ENCODE results near the gene PTCSC3.

Gene PTCSC3

GRCh38 chr14:36204461-36205073 lies 28.0 kb upstream of the PTCSC3 start:
- H3K9me3 Mint-ChIP-seq = no peaks in the 10 kb centered on the region
- peaks cover 2% of the 10 kb centered on the region for H3K27me3 Mint-ChIP-seq (ENCODE audit: low read depth)
- no peak overlapping the region for H3K4me3 Mint-ChIP-seq
- no peaks in the 10 kb centered on the region for H3K36me3 Mint-ChIP-seq (ENCODE audit: low read depth)
- H3K27ac Mint-ChIP-seq = no peak overlapping the region
- no peaks in the 10 kb centered on the region for H3K4me1 Mint-ChIP-seq (ENCODE audit: low read depth)
- DNase-seq (ENCODE audit: low spot score) = no peak

- Mint-ChIP-seq H3K27me3 (ENCODE audit: low read depth) (no peaks in the 10 kb centered on the region), H3K4me1 (ENCODE audit: low read depth) (no peaks in the 10 kb centered on the region), H3K9me3 (no peaks in the 10 kb centered on the region), H3K4me3 (no peak overlapping the region), H3K36me3 (ENCODE audit: low read depth) (no peaks in the 10 kb centered on the region), H3K27ac (no peak overlapping the region)
- DNase-seq (ENCODE audit: low spot score) = no peak
Measured at GRCh38 chr14:36198378-36198777, 21.9 kb upstream of the PTCSC3 start.

GRCh38 chr14:36194663-36195062 lies 18.1 kb upstream of the PTCSC3 start:
- H3K9me3 Mint-ChIP-seq = no peaks in the 10 kb centered on the region
- no peak overlapping the region for H3K27ac Mint-ChIP-seq
- no peaks in the 10 kb centered on the region for H3K36me3 Mint-ChIP-seq (ENCODE audit: low read depth)
- no peaks in the 10 kb centered on the region for H3K27me3 Mint-ChIP-seq (ENCODE audit: low read depth)
- no peak overlapping the region for H3K4me3 Mint-ChIP-seq
- no peaks in the 10 kb centered on the region for H3K4me1 Mint-ChIP-seq (ENCODE audit: low read depth)
- DNase-seq (ENCODE audit: low spot score) = no peak

- no peak for DNase-seq (ENCODE audit: low spot score)
- Mint-ChIP-seq H3K27me3 (ENCODE audit: low read depth) (no peaks in the 10 kb centered on the region), H3K4me3 (no peak overlapping the region), H3K9me3 (no peaks in the 10 kb centered on the region), H3K4me1 (ENCODE audit: low read depth) (no peaks in the 10 kb centered on the region), H3K27ac (no peak overlapping the region), H3K36me3 (ENCODE audit: low read depth) (no peaks in the 10 kb centered on the region)
Measured at GRCh38 chr14:36192530-36192929, 16.0 kb upstream of the PTCSC3 start.

GRCh38 chr14:36183402-36183801 lies 6.9 kb upstream of the PTCSC3 start:
- H3K4me3 Mint-ChIP-seq = no peak overlapping the region
- DNase-seq (ENCODE audit: low spot score) = no peak
- no peak overlapping the region for H3K27ac Mint-ChIP-seq
- no peaks in the 10 kb centered on the region for H3K27me3 Mint-ChIP-seq (ENCODE audit: low read depth)
- no peaks in the 10 kb centered on the region for H3K36me3 Mint-ChIP-seq (ENCODE audit: low read depth)
- no peaks in the 10 kb centered on the region for H3K4me1 Mint-ChIP-seq (ENCODE audit: low read depth)
- no peaks in the 10 kb centered on the region for H3K9me3 Mint-ChIP-seq

GRCh38 chr14:36181417-36181816 lies 4.9 kb upstream of the PTCSC3 start:
- Mint-ChIP-seq H3K4me1 (ENCODE audit: low read depth) (no peaks in the 10 kb centered on the region), H3K36me3 (ENCODE audit: low read depth) (no peaks in the 10 kb centered on the region), H3K4me3 (no peak overlapping the region), H3K27me3 (ENCODE audit: low read depth) (no peaks in the 10 kb centered on the region), H3K27ac (no peak overlapping the region), H3K9me3 (no peaks in the 10 kb centered on the region)
- no peak for DNase-seq (ENCODE audit: low spot score)

GRCh38 chr14:36177489-36177888 lies 967 bp upstream of the PTCSC3 start:
- Mint-ChIP-seq H3K4me1 (ENCODE audit: low read depth) (no peaks in the 10 kb centered on the region), H3K27me3 (ENCODE audit: low read depth) (no peaks in the 10 kb centered on the region), H3K27ac (no peak overlapping the region), H3K4me3 (no peak overlapping the region), H3K9me3 (no peaks in the 10 kb centered on the region), H3K36me3 (ENCODE audit: low read depth) (no peaks in the 10 kb centered on the region)
- DNase-seq (ENCODE audit: low spot score) = no peak

GRCh38 chr14:36174767-36175424 lies 1.6 kb downstream of the PTCSC3 start:
- H3K9me3 Mint-ChIP-seq = no peaks in the 10 kb centered on the region
- H3K27me3 Mint-ChIP-seq (ENCODE audit: low read depth) = no peaks in the 10 kb centered on the region
- no peaks in the 10 kb centered on the region for H3K4me1 Mint-ChIP-seq (ENCODE audit: low read depth)
- no peak overlapping the region for H3K4me3 Mint-ChIP-seq
- no peak overlapping the region for H3K27ac Mint-ChIP-seq
- no peaks in the 10 kb centered on the region for H3K36me3 Mint-ChIP-seq (ENCODE audit: low read depth)
- no peak for DNase-seq (ENCODE audit: low spot score)

GRCh38 chr14:36173161-36173560 lies 3.4 kb downstream of the PTCSC3 start:
- no peaks in the 10 kb centered on the region for H3K27me3 Mint-ChIP-seq (ENCODE audit: low read depth)
- H3K4me3 Mint-ChIP-seq = no peak overlapping the region
- no peaks in the 10 kb centered on the region for H3K36me3 Mint-ChIP-seq (ENCODE audit: low read depth)
- no peaks in the 10 kb centered on the region for H3K4me1 Mint-ChIP-seq (ENCODE audit: low read depth)
- no peak for DNase-seq (ENCODE audit: low spot score)
- H3K27ac Mint-ChIP-seq = no peak overlapping the region
- H3K9me3 Mint-ChIP-seq = no peaks in the 10 kb centered on the region

GRCh38 chr14:36171607-36172006 lies 4.9 kb downstream of the PTCSC3 start:
- H3K4me3 Mint-ChIP-seq = no peak overlapping the region

GRCh38 chr14:36167431-36167830 lies 9.1 kb downstream of the PTCSC3 start:
- Mint-ChIP-seq H3K4me3 (no peak overlapping the region), H3K27me3 (ENCODE audit: low read depth) (no peaks in the 10 kb centered on the region), H3K27ac (no peak overlapping the region), H3K4me1 (ENCODE audit: low read depth) (no peaks in the 10 kb centered on the region), H3K9me3 (no peaks in the 10 kb centered on the region), H3K36me3 (ENCODE audit: low read depth) (no peaks in the 10 kb centered on the region)
- DNase-seq (ENCODE audit: low spot score) = no peak

More at GRCh38 chr14:36171607-36172006, 4.9 kb downstream of the PTCSC3 start:
- no peaks in the 10 kb centered on the region for H3K9me3 Mint-ChIP-seq
- no peaks in the 10 kb centered on the region for H3K4me1 Mint-ChIP-seq (ENCODE audit: low read depth)
- no peaks in the 10 kb centered on the region for H3K27me3 Mint-ChIP-seq (ENCODE audit: low read depth)
- no peak for DNase-seq (ENCODE audit: low spot score)
- H3K36me3 Mint-ChIP-seq (ENCODE audit: low read depth) = no peaks in the 10 kb centered on the region
- H3K27ac Mint-ChIP-seq = no peak overlapping the region

- H3K4me3 Mint-ChIP-seq = no peak overlapping the region
- peaks cover 2% of the 10 kb centered on the region for H3K27me3 Mint-ChIP-seq (ENCODE audit: low read depth)
- H3K9me3 Mint-ChIP-seq = no peaks in the 10 kb centered on the region
- no peaks in the 10 kb centered on the region for H3K4me1 Mint-ChIP-seq (ENCODE audit: low read depth)
- H3K27ac Mint-ChIP-seq = no peak overlapping the region
- no peaks in the 10 kb centered on the region for H3K36me3 Mint-ChIP-seq (ENCODE audit: low read depth)
- no peak for DNase-seq (ENCODE audit: low spot score)
Measured at GRCh38 chr14:36163451-36163850, 13.1 kb downstream of the PTCSC3 start.

GRCh38 chr14:36162267-36162666 lies 14.3 kb downstream of the PTCSC3 start:
- Mint-ChIP-seq H3K9me3 (no peaks in the 10 kb centered on the region), H3K27ac (no peak overlapping the region), H3K27me3 (ENCODE audit: low read depth) (peaks cover 2% of the 10 kb centered on the region), H3K36me3 (ENCODE audit: low read depth) (no peaks in the 10 kb centered on the region), H3K4me1 (ENCODE audit: low read depth) (no peaks in the 10 kb centered on the region), H3K4me3 (no peak overlapping the region)
- no peak for DNase-seq (ENCODE audit: low spot score)

GRCh38 chr14:36161776-36162175 lies 14.7 kb downstream of the PTCSC3 start:
- DNase-seq (ENCODE audit: low spot score) = no peak
- H3K4me3 Mint-ChIP-seq = no peak overlapping the region
- no peaks in the 10 kb centered on the region for H3K4me1 Mint-ChIP-seq (ENCODE audit: low read depth)
- H3K27ac Mint-ChIP-seq = no peak overlapping the region
- no peaks in the 10 kb centered on the region for H3K9me3 Mint-ChIP-seq
- H3K27me3 Mint-ChIP-seq (ENCODE audit: low read depth) = peaks cover 2% of the 10 kb centered on the region
- H3K36me3 Mint-ChIP-seq (ENCODE audit: low read depth) = no peaks in the 10 kb centered on the region

- DNase-seq (ENCODE audit: low spot score) = no peak
- no peak overlapping the region for H3K27ac Mint-ChIP-seq
- H3K4me1 Mint-ChIP-seq (ENCODE audit: low read depth) = no peaks in the 10 kb centered on the region
- H3K36me3 Mint-ChIP-seq (ENCODE audit: low read depth) = no peaks in the 10 kb centered on the region
- H3K27me3 Mint-ChIP-seq (ENCODE audit: low read depth) = no peaks in the 10 kb centered on the region
- peaks cover 20% of the 10 kb centered on the region for H3K9me3 Mint-ChIP-seq
- H3K4me3 Mint-ChIP-seq = no peak overlapping the region
Measured at GRCh38 chr14:36151335-36151734, 25.2 kb downstream of the PTCSC3 start.
